Keratinocyte (primary cell): ENCODE measurements around the gene ENOSF1.

ENCODE experiments used
- CTCF ChIP-seq, 3 experiments: IDR thresholded peaks in 1 of 3; conservative IDR thresholded peaks in 1 of 3; optimal IDR thresholded peaks in 1 of 3; 2 replicates in 2 of 3; 3 replicates in 1 of 3; pipeline versions ENCODE3 to v1.5.1; 2011; ENCODE audit warnings: low read length in 3 of 3, mild to moderate bottlenecking in 3 of 3, moderate library complexity in 2 of 3, control low read depth in 1 of 3, inconsistent platforms in 1 of 3; ENCODE audit not compliant: insufficient read depth in 2 of 3; ENCODE audit errors: extremely low read depth in 1 of 3
- EZH2 ChIP-seq: IDR thresholded peaks from one replicate; pipeline ENCODE4 v1.6.1; 2012; ENCODE audit warnings: inconsistent platforms, mild to moderate bottlenecking, low read length, moderate library complexity

- TF ChIP-seq CTCF (optimal IDR thresholded peaks at IDR 0.05 in 1 of 3, IDR thresholded peaks at IDR 0.05 in 1 of 3, conservative IDR thresholded peaks at IDR 0.05 in 1 of 3; ENCODE audit: extremely low read depth in 1 of 3, insufficient read depth in 2 of 3, low read length in 3 of 3) (no peak), EZH2 (no peak)
Observed at GRCh38 chr18:650428-650858, 62.0 kb downstream of the ENOSF1 start.
